Prostate gland (tissue), 2 donors: ENCODE results near the gene ACSF3.

ENCODE experiments used
- POLR2AphosphoS5 ChIP-seq: sonication (generic); formaldehyde crosslinking; IDR thresholded peaks from one replicate; pipeline ENCODE4 v1.6.1; 2017; ENCODE audit warnings: antibody characterized with exemption
- TF ChIP-seq, protein P1 (sequence below), 4 experiments: fragments of 200-600 bp in 2 of 4; fragments of 450-650 bp in 2 of 4; sonication (generic) in 2 of 4; IDR thresholded peaks; 1 replicate in 3 of 4; 2 replicates in 1 of 4; pipeline ENCODE4 v1.5.1; 2016 to 2019; ENCODE audit warnings: antibody characterized with exemption in 4 of 4, mild to moderate bottlenecking in 2 of 4, moderate library complexity in 2 of 4

DNA sequence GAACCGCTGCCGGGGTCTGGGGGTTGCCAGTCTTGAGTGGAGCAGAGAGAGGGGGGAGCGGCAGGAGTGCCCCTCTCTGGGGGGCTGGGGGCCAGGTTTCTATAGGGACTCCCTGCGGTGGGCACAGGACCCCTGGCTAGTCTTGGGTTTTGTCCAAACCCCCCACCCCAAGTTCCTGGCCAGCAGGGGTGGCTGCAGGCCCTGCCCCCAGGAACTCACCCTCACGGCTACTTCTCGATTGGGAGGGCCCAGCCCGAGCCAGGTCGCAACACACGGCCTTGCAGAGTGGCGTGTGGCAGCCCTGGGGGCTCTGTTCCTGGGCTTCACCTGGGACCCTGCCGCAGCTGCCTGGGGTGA, 78.5 kb downstream of the ACSF3 start:
- TF ChIP-seq, protein P1, sequence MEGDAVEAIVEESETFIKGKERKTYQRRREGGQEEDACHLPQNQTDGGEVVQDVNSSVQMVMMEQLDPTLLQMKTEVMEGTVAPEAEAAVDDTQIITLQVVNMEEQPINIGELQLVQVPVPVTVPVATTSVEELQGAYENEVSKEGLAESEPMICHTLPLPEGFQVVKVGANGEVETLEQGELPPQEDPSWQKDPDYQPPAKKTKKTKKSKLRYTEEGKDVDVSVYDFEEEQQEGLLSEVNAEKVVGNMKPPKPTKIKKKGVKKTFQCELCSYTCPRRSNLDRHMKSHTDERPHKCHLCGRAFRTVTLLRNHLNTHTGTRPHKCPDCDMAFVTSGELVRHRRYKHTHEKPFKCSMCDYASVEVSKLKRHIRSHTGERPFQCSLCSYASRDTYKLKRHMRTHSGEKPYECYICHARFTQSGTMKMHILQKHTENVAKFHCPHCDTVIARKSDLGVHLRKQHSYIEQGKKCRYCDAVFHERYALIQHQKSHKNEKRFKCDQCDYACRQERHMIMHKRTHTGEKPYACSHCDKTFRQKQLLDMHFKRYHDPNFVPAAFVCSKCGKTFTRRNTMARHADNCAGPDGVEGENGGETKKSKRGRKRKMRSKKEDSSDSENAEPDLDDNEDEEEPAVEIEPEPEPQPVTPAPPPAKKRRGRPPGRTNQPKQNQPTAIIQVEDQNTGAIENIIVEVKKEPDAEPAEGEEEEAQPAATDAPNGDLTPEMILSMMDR (IDR thresholded peaks at IDR 0.05), result no peak
- no peak for TF ChIP-seq POLR2AphosphoS5
